K562 (cell line): ENCODE measurements around the gene YPEL5. TPM values are rescaled to one million over a fixed set of nuclear protein-coding genes. Genes with fewer than 3 reads are reported as not detected.

Source experiments
- ARID4B ChIP-seq: sonication (generic); formaldehyde crosslinking; IDR thresholded peaks from 2 replicates; pipeline ENCODE4 v1.8.0; 2022; ENCODE audit warnings: mild to moderate bottlenecking, missing genetic modification reagents
- BRD4 ChIP-seq: fragments of 200-600 bp; sonication (generic); IDR thresholded peaks from 2 replicates; pipeline ENCODE4 v1.6.1; 2017; ENCODE audit warnings: inconsistent platforms
- CBX3 ChIP-seq, 2 experiments: IDR thresholded peaks; 1 replicate in 1 of 2; 2 replicates in 1 of 2; pipeline ENCODE4 v1.6.1; 2012; ENCODE audit warnings: inconsistent platforms in 2 of 2, low read length in 2 of 2, borderline replicate concordance in 1 of 2, control low read depth in 1 of 2
- CHD1 ChIP-seq: fragments of 200-600 bp; sonication (generic); IDR thresholded peaks from one replicate; pipeline ENCODE4 v1.6.1; 2012; ENCODE audit warnings: mild to moderate bottlenecking, moderate library complexity, low read length, inconsistent platforms
- GATAD2A ChIP-seq: fragments of 450-650 bp; IDR thresholded peaks from 2 replicates; pipeline ENCODE4 v1.6.1; 2017
- GTF2E2 ChIP-seq: fragments of 200-800 bp; sonication (Bioruptor generic); IDR thresholded peaks from 2 replicates; pipeline ENCODE4 v1.6.1; 2016; ENCODE audit warnings: missing genetic modification characterization, missing compliant biosample characterization
- HNRNPL ChIP-seq: fragments of 200-400 bp; formaldehyde crosslinking; IDR thresholded peaks from 2 replicates; pipeline ENCODE4 v1.6.1; 2017; ENCODE audit warnings: low read depth, mild to moderate bottlenecking, low read length
- HNRNPLL ChIP-seq: fragments of 200-400 bp; formaldehyde crosslinking; IDR thresholded peaks from 2 replicates; pipeline ENCODE4 v1.6.1; 2017; ENCODE audit warnings: low read length, low read depth, mild to moderate bottlenecking; ENCODE audit not compliant: poor library complexity, severe bottlenecking
- JUN ChIP-seq, 2 experiments: sonication (generic) in 1 of 2; formaldehyde crosslinking in 1 of 2; IDR thresholded peaks; 2 replicates each; pipeline versions ENCODE4 v1.6.1 to v1.8.0; 2012 to 2022; ENCODE audit warnings: borderline replicate concordance in 2 of 2, mild to moderate bottlenecking in 2 of 2, improper control_type of control experiment in 1 of 2, low read depth in 1 of 2, low read length in 1 of 2, missing genetic modification reagents in 1 of 2
- MEIS2 ChIP-seq: fragments of 450-650 bp; IDR thresholded peaks from 2 replicates; pipeline ENCODE4 v1.6.1; 2014; ENCODE audit warnings: mild to moderate bottlenecking; ENCODE audit not compliant: partially characterized antibody
- NFIC ChIP-seq: fragments of 450-650 bp; IDR thresholded peaks from 2 replicates; pipeline ENCODE4 v1.6.1; 2017; ENCODE audit warnings: mild to moderate bottlenecking, inconsistent platforms
- NR1H2 ChIP-seq: sonication (generic); formaldehyde crosslinking; IDR thresholded peaks from 2 replicates; pipeline ENCODE4 v1.4.0; 2020; ENCODE audit warnings: mild to moderate bottlenecking, missing genetic modification reagents
- PHTF2 ChIP-seq: fragments of 250-450 bp; sonication (Bioruptor Pico); IDR thresholded peaks from 2 replicates; pipeline ENCODE4 v1.5.0; 2021; ENCODE audit warnings: mild to moderate bottlenecking
- RBBP5 ChIP-seq: fragments of 200-600 bp; sonication (generic); IDR thresholded peaks from 2 replicates; pipeline ENCODE4 v1.6.1; 2012; ENCODE audit warnings: borderline replicate concordance, mild to moderate bottlenecking, low read length, control low read depth, inconsistent platforms; ENCODE audit not compliant: insufficient read depth, poor library complexity, severe bottlenecking
- RCOR1 ChIP-seq, 2 experiments: IDR thresholded peaks; 2 replicates each; pipeline ENCODE4 v1.6.1; 2012; ENCODE audit warnings: low read depth in 2 of 2, low read length in 2 of 2, borderline replicate concordance in 1 of 2, improper control_type of control experiment in 1 of 2
- RNF219 ChIP-seq: fragments of 250-450 bp; sonication (Bioruptor Pico); IDR thresholded peaks from 2 replicates; pipeline ENCODE4 v1.5.0; 2022; ENCODE audit warnings: mild to moderate bottlenecking
- SAFB ChIP-seq: fragments of 200-400 bp; formaldehyde crosslinking; IDR thresholded peaks from 2 replicates; pipeline ENCODE4 v1.6.1; 2017; ENCODE audit warnings: low read depth, low read length, borderline replicate concordance
- SMAD4 ChIP-seq: fragments of 250-450 bp; sonication (Bioruptor Pico); conservative IDR thresholded peaks from 2 replicates; pipeline ENCODE4 v1.8.0; 2021; ENCODE audit warnings: inconsistent platforms, mild to moderate bottlenecking, moderate library complexity
- SMARCA4 ChIP-seq: fragments of 450-650 bp; IDR thresholded peaks from 2 replicates; pipeline ENCODE4 v1.6.1; 2016
- TCF15 ChIP-seq: fragments of 250-450 bp; sonication (Bioruptor Pico); IDR thresholded peaks from 2 replicates; pipeline ENCODE4 v1.8.0; 2022; ENCODE audit warnings: moderate library complexity, mild to moderate bottlenecking, inconsistent platforms
- ZNF668 ChIP-seq: fragments of 250-450 bp; sonication (Bioruptor Pico); IDR thresholded peaks from 2 replicates; pipeline ENCODE4 v1.8.0; 2022; ENCODE audit warnings: mild to moderate bottlenecking, inconsistent platforms
- polyA plus RNA-seq, 8 experiments: library from polyadenylated mRNA; depleted of rRNA in 4 of 8; stranded (reverse) in 5 of 8; unstranded in 3 of 8; fragments of >200 nt; fragmentation: Nextera tagmentation in 2 of 8; fragmentation: Illumina TruSeq in 1 of 8; extraction: Ambion mirVana in 2 of 8; extraction: Trizol in 1 of 8; gene quantifications; 2 replicates each; pipeline versions ENCODE4 v1.2.1 to v1.2.3, GENCODE V29; 2011 to 2014; ENCODE audit warnings: inconsistent platforms in 1 of 8, missing spikeins in 1 of 8
- total RNA-seq, 7 experiments: library from RNA; depleted of rRNA in 6 of 7; stranded (reverse); fragments of >200 nt in 6 of 7; fragmentation: Illumina TruSeq in 2 of 7; extraction: Trizol in 2 of 7; gene quantifications; 2 replicates each; pipeline versions ENCODE4 v1.2.1 to v1.2.3, GENCODE V29; 2011 to 2021; ENCODE audit warnings: low replicate concordance in 1 of 7

YPEL5 gene
- total and polyA plus RNA-seq, 9 of the 15 experiments (the other 6 are each of a cell fraction or from before 2014, with no cell fraction given): 5.4 to 34.4 (median 12.3) TPM

GRCh38 chr2:30147715-30148610 is 1.2 kb downstream of the YPEL5 start (continued):
- TF ChIP-seq CBX3 (IDR thresholded peaks at IDR 0.05; ENCODE audit: borderline replicate concordance in 1 of 2, low read length in 2 of 2) (no peak), NFIC (no peak), ZNF668 (CRISPR knock-in tag) (no peak), GTF2E2 (tag) (no peak), RNF219 (CRISPR knock-in tag) (no peak), GATAD2A (0 out of 2 replicates have a peak, but pooled peaks have one; percentile 40), ARID4B (CRISPR knock-in tag) (no peak), HNRNPLL (no peak), SMAD4 (CRISPR knock-in tag) (no peak), NR1H2 (CRISPR knock-in tag) (no peak), CHD1 (no peak), BRD4 (no peak), PHTF2 (CRISPR knock-in tag) (no peak), SAFB (no peak), RCOR1 (IDR thresholded peaks at IDR 0.05; ENCODE audit: borderline replicate concordance in 1 of 2, low read depth in 2 of 2, low read length in 2 of 2) (no peak), HNRNPL (no peak), MEIS2 (no peak), RBBP5 (no peak), SMARCA4 (no peak), JUN (IDR thresholded peaks at IDR 0.05; ENCODE audit: borderline replicate concordance, low read depth, low read length) (0 out of 2 replicates have a peak, but pooled peaks have one; percentile 24), JUN (CRISPR knock-in tag; IDR thresholded peaks at IDR 0.05; ENCODE audit: borderline replicate concordance) (no peak), TCF15 (CRISPR knock-in tag) (no peak)
